Neural cell (in vitro differentiated cells): ENCODE data around the gene IL10RB. TPM values are rescaled to one million over a fixed set of nuclear protein-coding genes. Genes with fewer than 3 reads are reported as not detected.

Source experiments
- H2AFZ ChIP-seq: fragments of 200-600, 300-800 bp; sonication (generic), shearing (Covaris generic); 2 replicates; pipeline ENCODE4 v1.6.0; 2014; ENCODE audit warnings: low read depth, mild to moderate bottlenecking, antibody characterized with exemption, low read length, moderate library complexity
- H3F3A ChIP-seq: fragments of 200-600 bp; shearing (Covaris generic); 2 replicates; pipeline ENCODE4 v1.6.1; 2016; ENCODE audit warnings: mild to moderate bottlenecking, moderate library complexity, mixed read lengths, antibody characterized with exemption, low read length; ENCODE audit not compliant: insufficient read depth, poor library complexity, severe bottlenecking
- H3K27ac ChIP-seq: fragments of 200-600, 300-800 bp; sonication (generic), shearing (Covaris generic); 2 replicates; pipeline ENCODE4 v1.5.1; 2014; ENCODE audit warnings: mild to moderate bottlenecking, low read length, moderate library complexity
- H3K27me3 ChIP-seq: fragments of 300-800, 200-600 bp; sonication (generic), shearing (Covaris generic); 2 replicates; pipeline ENCODE4 v1.6.0; 2014; ENCODE audit warnings: mild to moderate bottlenecking, low read depth, low read length, moderate library complexity; ENCODE audit not compliant: insufficient read depth
- H3K36me3 ChIP-seq: fragments of 300-800, 200-600 bp; sonication (generic), shearing (Covaris generic); 2 replicates; pipeline ENCODE4 v1.5.1; 2014; ENCODE audit warnings: mild to moderate bottlenecking, antibody characterized with exemption, low read length, moderate library complexity; ENCODE audit not compliant: insufficient read depth
- H3K4me2 ChIP-seq: fragments of 300-800, 200-600 bp; sonication (generic), shearing (Covaris generic); 2 replicates; pipeline ENCODE4 v1.6.0; 2014; ENCODE audit warnings: mild to moderate bottlenecking, low read length
- H3K4me3 ChIP-seq: fragments of 300-800, 200-600 bp; sonication (generic), shearing (Covaris generic); 2 replicates; pipeline ENCODE4 v1.5.1; 2014; ENCODE audit warnings: mild to moderate bottlenecking, low read length, moderate library complexity
- H3K79me2 ChIP-seq: fragments of 200-600 bp; shearing (Covaris generic); replicated peaks from 2 replicates; pipeline ENCODE4 v1.6.0; 2014; ENCODE audit warnings: mild to moderate bottlenecking, low read length, moderate library complexity; ENCODE audit not compliant: insufficient read depth
- H3K9ac ChIP-seq: fragments of 300-800, 200-600 bp; sonication (generic), shearing (Covaris generic); 2 replicates; pipeline ENCODE4 v1.6.1; 2016; ENCODE audit warnings: mild to moderate bottlenecking, low read length, mixed read lengths
- H3K9me2 ChIP-seq: fragments of 200-600 bp; shearing (Covaris generic); 2 replicates; pipeline ENCODE4 v1.6.1; 2016; ENCODE audit warnings: mild to moderate bottlenecking, low read length, mixed read lengths; ENCODE audit not compliant: insufficient read depth
- H3K9me3 ChIP-seq: fragments of 200-600, 300-800 bp; sonication (generic), shearing (Covaris generic); 2 replicates; pipeline ENCODE4 v1.6.1; 2016; ENCODE audit warnings: mild to moderate bottlenecking, mixed run types, low read length, moderate library complexity, mixed read lengths
- H4K20me1 ChIP-seq: fragments of 200-600 bp; shearing (Covaris generic); 2 replicates; pipeline ENCODE4 v1.6.1; 2016; ENCODE audit warnings: mild to moderate bottlenecking, mixed run types; ENCODE audit not compliant: insufficient read depth
- EP300 ChIP-seq: fragments of 450-650 bp; conservative IDR thresholded peaks from 2 replicates; pipeline ENCODE4 v1.6.1; 2014; ENCODE audit warnings: antibody characterized with exemption, mild to moderate bottlenecking, moderate library complexity; ENCODE audit not compliant: poor library complexity, severe bottlenecking
- EZH2 ChIP-seq: fragments of 200-600, 300-800 bp; shearing (Covaris generic), sonication (generic); IDR thresholded peaks from 2 replicates; pipeline ENCODE4 v1.6.1; 2014; ENCODE audit warnings: antibody characterized with exemption, low read length, borderline replicate concordance, mild to moderate bottlenecking; ENCODE audit not compliant: insufficient read depth, poor library complexity, severe bottlenecking
- MXI1 ChIP-seq: fragments of 450-650 bp; conservative IDR thresholded peaks from 2 replicates; pipeline ENCODE4 v1.6.1; 2014; ENCODE audit warnings: antibody characterized with exemption, mild to moderate bottlenecking; ENCODE audit not compliant: poor library complexity, severe bottlenecking
- POLR2AphosphoS5 ChIP-seq: IDR thresholded peaks from 2 replicates; pipeline ENCODE4 v1.6.1; 2012
- RAD21 ChIP-seq: fragments of 450-650 bp; conservative IDR thresholded peaks from 2 replicates; pipeline ENCODE4 v1.6.1; 2014; ENCODE audit warnings: antibody characterized with exemption, mild to moderate bottlenecking, moderate library complexity
- SMC3 ChIP-seq: fragments of 450-650 bp; conservative IDR thresholded peaks from 2 replicates; pipeline ENCODE4 v1.6.1; 2014; ENCODE audit warnings: antibody characterized with exemption, mild to moderate bottlenecking, moderate library complexity; ENCODE audit not compliant: poor library complexity
- TAF1 ChIP-seq: IDR thresholded peaks from 2 replicates; pipeline ENCODE4 v1.6.1; 2012; ENCODE audit warnings: low read depth
- polyA plus RNA-seq: library from polyadenylated mRNA; depleted of rRNA; stranded (reverse); fragments of >200 nt; gene quantifications from 2 replicates; pipeline ENCODE4 v1.2.3, GENCODE V29; 2014
- TF ChIP-seq, protein P1 (sequence below): fragments of 450-650 bp; IDR thresholded peaks from 2 replicates; pipeline ENCODE4 v1.5.1; 2014; ENCODE audit warnings: antibody characterized with exemption, mild to moderate bottlenecking, moderate library complexity; ENCODE audit not compliant: poor library complexity, severe bottlenecking
- TF ChIP-seq, protein P2 (sequence below): IDR thresholded peaks from 2 replicates; pipeline ENCODE4 v1.6.1; 2012; ENCODE audit warnings: borderline replicate concordance

Gene IL10RB
- polyA plus RNA-seq, 1 donor from 2014 or later: 6.0 TPM

- H3F3A ChIP-seq: no peaks in the 10 kb centered on the region
- peaks cover 10% of the 10 kb centered on the region for H3K9me3 ChIP-seq
- no peak overlapping the region for H3K27ac ChIP-seq
- peaks cover 27% of the 10 kb centered on the region for H3K79me2 ChIP-seq
- no peaks in the 10 kb centered on the region for H3K36me3 ChIP-seq
- no peaks in the 10 kb centered on the region for H3K9me2 ChIP-seq
- no peak overlapping the region for H3K4me3 ChIP-seq
- no peaks in the 10 kb centered on the region for H3K27me3 ChIP-seq
- TF ChIP-seq SMC3: no peak
- no peak for TF ChIP-seq POLR2AphosphoS5
- TF ChIP-seq EZH2: no peak
- TF ChIP-seq, protein P1, sequence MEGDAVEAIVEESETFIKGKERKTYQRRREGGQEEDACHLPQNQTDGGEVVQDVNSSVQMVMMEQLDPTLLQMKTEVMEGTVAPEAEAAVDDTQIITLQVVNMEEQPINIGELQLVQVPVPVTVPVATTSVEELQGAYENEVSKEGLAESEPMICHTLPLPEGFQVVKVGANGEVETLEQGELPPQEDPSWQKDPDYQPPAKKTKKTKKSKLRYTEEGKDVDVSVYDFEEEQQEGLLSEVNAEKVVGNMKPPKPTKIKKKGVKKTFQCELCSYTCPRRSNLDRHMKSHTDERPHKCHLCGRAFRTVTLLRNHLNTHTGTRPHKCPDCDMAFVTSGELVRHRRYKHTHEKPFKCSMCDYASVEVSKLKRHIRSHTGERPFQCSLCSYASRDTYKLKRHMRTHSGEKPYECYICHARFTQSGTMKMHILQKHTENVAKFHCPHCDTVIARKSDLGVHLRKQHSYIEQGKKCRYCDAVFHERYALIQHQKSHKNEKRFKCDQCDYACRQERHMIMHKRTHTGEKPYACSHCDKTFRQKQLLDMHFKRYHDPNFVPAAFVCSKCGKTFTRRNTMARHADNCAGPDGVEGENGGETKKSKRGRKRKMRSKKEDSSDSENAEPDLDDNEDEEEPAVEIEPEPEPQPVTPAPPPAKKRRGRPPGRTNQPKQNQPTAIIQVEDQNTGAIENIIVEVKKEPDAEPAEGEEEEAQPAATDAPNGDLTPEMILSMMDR: no peak
- TF ChIP-seq, protein P2, sequence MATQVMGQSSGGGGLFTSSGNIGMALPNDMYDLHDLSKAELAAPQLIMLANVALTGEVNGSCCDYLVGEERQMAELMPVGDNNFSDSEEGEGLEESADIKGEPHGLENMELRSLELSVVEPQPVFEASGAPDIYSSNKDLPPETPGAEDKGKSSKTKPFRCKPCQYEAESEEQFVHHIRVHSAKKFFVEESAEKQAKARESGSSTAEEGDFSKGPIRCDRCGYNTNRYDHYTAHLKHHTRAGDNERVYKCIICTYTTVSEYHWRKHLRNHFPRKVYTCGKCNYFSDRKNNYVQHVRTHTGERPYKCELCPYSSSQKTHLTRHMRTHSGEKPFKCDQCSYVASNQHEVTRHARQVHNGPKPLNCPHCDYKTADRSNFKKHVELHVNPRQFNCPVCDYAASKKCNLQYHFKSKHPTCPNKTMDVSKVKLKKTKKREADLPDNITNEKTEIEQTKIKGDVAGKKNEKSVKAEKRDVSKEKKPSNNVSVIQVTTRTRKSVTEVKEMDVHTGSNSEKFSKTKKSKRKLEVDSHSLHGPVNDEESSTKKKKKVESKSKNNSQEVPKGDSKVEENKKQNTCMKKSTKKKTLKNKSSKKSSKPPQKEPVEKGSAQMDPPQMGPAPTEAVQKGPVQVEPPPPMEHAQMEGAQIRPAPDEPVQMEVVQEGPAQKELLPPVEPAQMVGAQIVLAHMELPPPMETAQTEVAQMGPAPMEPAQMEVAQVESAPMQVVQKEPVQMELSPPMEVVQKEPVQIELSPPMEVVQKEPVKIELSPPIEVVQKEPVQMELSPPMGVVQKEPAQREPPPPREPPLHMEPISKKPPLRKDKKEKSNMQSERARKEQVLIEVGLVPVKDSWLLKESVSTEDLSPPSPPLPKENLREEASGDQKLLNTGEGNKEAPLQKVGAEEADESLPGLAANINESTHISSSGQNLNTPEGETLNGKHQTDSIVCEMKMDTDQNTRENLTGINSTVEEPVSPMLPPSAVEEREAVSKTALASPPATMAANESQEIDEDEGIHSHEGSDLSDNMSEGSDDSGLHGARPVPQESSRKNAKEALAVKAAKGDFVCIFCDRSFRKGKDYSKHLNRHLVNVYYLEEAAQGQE: no peak
- no peak for TF ChIP-seq EP300
- no peak for TF ChIP-seq TAF1
- H3K4me2 ChIP-seq: no peak overlapping the region
- no peak overlapping the region for H3K9ac ChIP-seq
- no peak overlapping the region for H2AFZ ChIP-seq
- no peaks in the 10 kb centered on the region for H4K20me1 ChIP-seq
These were observed 68.7 kb downstream of the IL10RB start for GRCh38 chr21:33334824-33335223.

GRCh38 chr21:33339135-33339534, 73.0 kb downstream of the IL10RB start:
- H4K20me1 ChIP-seq: no peaks in the 10 kb centered on the region

More at GRCh38 chr21:33339135-33339534, 73.0 kb downstream of the IL10RB start:
- Histone ChIP-seq H3K9ac (no peak overlapping the region), H3K36me3 (peaks cover 6% of the 10 kb centered on the region), H3K27me3 (no peaks in the 10 kb centered on the region), H3F3A (no peaks in the 10 kb centered on the region), H3K79me2 (peaks cover 2% of the 10 kb centered on the region), H3K27ac (no peak overlapping the region), H2AFZ (no peak overlapping the region), H3K4me3 (no peak overlapping the region), H3K4me2 (no peak overlapping the region), H3K9me2 (no peaks in the 10 kb centered on the region), H3K9me3 (no peaks in the 10 kb centered on the region)
- TF ChIP-seq EP300 (no peak), RAD21 (no peak), POLR2AphosphoS5 (no peak), EZH2 (no peak), MXI1 (no peak), TAF1 (no peak), SMC3 (no peak)
- TF ChIP-seq, protein P2: no peak
- TF ChIP-seq, protein P1: no peak
